ENCODE results near the gene CNPY1.
A peak's percentile ranks its signal among the peaks of the same experiment; 100 is the strongest.

Gene CNPY1

DNA sequence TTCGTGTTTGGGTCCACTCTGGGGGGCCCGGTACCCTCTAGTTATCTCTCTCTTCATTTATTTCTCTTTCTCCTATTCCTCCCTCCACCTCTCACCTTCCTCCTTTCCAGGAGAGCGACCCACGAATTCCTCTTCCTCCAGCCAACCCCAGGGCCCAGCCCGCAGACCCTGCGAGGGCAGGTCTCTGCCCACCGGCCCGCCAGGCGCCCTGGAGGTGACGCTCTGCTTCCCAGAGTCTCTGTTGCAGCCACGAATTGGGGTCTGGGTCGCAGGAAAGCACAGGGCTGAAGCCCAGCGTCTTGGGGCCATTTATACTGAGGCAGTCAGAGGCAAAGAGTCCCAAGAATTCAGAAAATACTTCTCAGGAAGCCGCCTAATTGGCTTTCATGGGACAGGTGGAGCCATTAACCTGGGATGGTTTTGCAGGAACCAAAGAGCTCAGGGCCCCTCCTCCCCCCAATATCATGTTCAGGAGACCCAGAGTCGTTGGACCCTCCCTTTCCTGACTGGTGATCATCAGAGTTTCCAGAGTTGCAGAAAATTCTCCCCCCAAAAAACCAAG lies 91.1 kb downstream of the CNPY1 start:
- H3K4me3 ChIP-seq (ENCODE audit: low read depth, low read length) = no peak overlapping the region
- H3K79me2 ChIP-seq = no peaks in the 10 kb centered on the region
- H3K4me1 ChIP-seq = peaks cover 4% of the 10 kb centered on the region
- peaks cover 24% of the 10 kb centered on the region for H3K27me3 ChIP-seq (ENCODE audit: control insufficient read depth, insufficient read depth, low read length)
- no peak overlapping the region for H3K4me2 ChIP-seq (ENCODE audit: low read length)
- no peaks in the 10 kb centered on the region for H3K9me3 ChIP-seq (ENCODE audit: control insufficient read depth, low read length)
- no peak overlapping the region for H3K9ac ChIP-seq
- H3K36me3 ChIP-seq (ENCODE audit: control insufficient read depth, insufficient read depth, low read length) = no peaks in the 10 kb centered on the region
- H3K27ac ChIP-seq = no peak overlapping the region
- TF ChIP-seq, protein P1, sequence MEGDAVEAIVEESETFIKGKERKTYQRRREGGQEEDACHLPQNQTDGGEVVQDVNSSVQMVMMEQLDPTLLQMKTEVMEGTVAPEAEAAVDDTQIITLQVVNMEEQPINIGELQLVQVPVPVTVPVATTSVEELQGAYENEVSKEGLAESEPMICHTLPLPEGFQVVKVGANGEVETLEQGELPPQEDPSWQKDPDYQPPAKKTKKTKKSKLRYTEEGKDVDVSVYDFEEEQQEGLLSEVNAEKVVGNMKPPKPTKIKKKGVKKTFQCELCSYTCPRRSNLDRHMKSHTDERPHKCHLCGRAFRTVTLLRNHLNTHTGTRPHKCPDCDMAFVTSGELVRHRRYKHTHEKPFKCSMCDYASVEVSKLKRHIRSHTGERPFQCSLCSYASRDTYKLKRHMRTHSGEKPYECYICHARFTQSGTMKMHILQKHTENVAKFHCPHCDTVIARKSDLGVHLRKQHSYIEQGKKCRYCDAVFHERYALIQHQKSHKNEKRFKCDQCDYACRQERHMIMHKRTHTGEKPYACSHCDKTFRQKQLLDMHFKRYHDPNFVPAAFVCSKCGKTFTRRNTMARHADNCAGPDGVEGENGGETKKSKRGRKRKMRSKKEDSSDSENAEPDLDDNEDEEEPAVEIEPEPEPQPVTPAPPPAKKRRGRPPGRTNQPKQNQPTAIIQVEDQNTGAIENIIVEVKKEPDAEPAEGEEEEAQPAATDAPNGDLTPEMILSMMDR (IDR thresholded peaks at IDR 0.05) = no peak
- no peak overlapping the region for H2AFZ ChIP-seq

DNA sequence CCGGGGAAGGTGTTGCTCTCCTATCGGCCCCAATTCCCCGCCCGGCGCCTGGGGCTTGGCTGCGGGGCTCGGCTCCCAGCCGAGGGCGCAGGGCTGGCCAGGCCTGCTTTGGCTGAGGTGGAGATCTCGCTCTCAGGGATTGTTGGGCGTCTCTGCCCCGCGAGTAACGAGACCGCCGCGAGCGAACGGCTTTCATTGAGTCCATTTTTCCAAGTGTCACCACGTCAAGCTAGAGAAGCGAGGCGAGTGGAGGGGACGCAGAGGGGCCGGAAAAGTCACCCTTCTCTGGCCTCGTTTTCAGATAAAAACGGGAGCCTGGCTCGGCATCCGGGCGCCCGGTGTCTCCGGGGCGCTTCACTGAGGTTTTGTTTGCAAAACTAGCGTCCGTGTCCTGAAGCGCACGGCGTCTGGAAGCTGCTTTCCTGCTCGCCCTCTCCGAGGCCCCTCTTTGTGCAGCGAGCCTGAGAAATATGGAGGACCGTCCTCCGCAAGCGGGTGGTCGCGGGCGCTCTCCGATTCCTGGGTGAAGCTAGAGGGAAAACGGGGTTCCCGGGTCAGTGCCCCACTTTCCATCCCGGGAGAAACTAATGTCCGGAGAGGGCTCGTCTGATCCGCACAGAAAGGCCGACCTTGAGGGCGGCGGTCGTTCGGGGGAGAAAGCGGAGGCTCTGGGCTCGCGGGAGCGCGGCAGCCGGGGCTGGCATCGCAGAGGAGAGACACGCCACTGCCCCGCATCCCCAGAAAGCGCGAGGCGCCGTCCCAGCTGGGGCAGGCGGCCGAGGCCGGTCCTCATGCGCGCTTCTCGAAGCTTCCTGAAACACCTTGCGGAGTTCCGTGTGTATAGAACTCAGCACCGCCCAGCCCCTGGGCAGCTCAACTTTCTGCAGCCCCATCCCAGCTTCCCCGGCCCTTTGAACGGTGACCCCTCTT lies 91.9 kb downstream of the CNPY1 start:
- Histone ChIP-seq H3K4me1 (peaks cover 4% of the 10 kb centered on the region), H3K36me3 (ENCODE audit: control insufficient read depth, insufficient read depth, low read length) (no peaks in the 10 kb centered on the region), H3K27ac (no peak overlapping the region), H3K27me3 (ENCODE audit: control insufficient read depth, insufficient read depth, low read length) (peaks cover 21% of the 10 kb centered on the region), H3K9me3 (ENCODE audit: control insufficient read depth, low read length) (no peaks in the 10 kb centered on the region), H2AFZ (no peak overlapping the region), H3K4me3 (ENCODE audit: low read depth, low read length) (no peak overlapping the region), H3K79me2 (no peaks in the 10 kb centered on the region), H3K9ac (no peak overlapping the region), H3K4me2 (ENCODE audit: low read length) (peak overlapping the region; percentile 22)
- TF ChIP-seq, protein P1 (IDR thresholded peaks at IDR 0.05) = no peak

DNA sequence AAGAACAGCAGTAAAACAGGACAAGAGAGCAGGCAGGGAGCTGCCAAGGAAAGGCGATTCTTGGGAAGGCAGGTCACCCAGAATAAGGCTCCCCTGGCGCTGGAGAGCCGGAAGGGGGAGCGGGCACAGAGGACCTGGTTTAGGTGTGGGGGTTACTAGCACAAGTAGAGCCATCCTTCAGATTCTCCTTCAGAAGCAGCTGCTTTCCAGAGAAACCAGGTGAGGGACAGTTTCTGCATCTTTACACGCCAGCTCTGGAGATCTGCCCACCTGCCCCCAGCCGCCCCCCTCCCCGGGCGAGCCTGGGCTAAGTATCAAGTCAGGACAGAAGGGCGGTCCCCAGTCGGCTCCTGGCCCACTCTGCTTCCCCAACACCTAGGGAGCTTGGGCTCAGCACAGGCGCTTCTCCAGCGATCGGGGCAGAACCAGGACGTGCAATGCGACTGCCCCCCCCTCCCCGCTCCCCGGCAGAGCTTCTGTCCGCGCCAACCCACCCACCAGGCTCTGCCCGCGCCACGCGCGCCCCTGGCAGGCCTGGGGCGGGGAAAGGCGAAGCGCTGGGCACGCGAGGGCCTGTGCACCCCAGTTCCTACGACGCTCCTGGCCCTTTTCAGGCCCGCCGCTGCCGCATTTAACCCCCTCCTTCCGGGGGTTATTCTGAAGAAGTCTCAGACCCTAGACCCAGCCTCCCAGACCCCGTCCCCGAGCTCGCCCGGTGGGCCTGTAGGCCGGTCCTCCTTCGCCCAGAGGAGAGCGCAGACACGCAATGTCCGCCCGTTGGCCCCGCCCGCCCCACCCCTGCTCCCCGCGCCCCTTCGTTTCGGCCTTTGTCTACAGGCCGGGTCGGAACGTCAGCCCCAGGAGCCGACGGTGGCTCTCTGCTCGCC lies 92.8 kb downstream of the CNPY1 start:
- no peak overlapping the region for H3K4me3 ChIP-seq (ENCODE audit: low read depth, low read length)
- H3K36me3 ChIP-seq (ENCODE audit: control insufficient read depth, insufficient read depth, low read length) = no peaks in the 10 kb centered on the region
- TF ChIP-seq, protein P1 (IDR thresholded peaks at IDR 0.05) = no peak
- no peak overlapping the region for H3K9ac ChIP-seq
- peaks cover 4% of the 10 kb centered on the region for H3K4me1 ChIP-seq
- no peak overlapping the region for H2AFZ ChIP-seq
- H3K79me2 ChIP-seq = no peaks in the 10 kb centered on the region
- H3K4me2 ChIP-seq (ENCODE audit: low read length) = no peak overlapping the region
- no peaks in the 10 kb centered on the region for H3K9me3 ChIP-seq (ENCODE audit: control insufficient read depth, low read length)
- H3K27ac ChIP-seq = no peak overlapping the region
- peaks cover 23% of the 10 kb centered on the region for H3K27me3 ChIP-seq (ENCODE audit: control insufficient read depth, insufficient read depth, low read length)

DNA sequence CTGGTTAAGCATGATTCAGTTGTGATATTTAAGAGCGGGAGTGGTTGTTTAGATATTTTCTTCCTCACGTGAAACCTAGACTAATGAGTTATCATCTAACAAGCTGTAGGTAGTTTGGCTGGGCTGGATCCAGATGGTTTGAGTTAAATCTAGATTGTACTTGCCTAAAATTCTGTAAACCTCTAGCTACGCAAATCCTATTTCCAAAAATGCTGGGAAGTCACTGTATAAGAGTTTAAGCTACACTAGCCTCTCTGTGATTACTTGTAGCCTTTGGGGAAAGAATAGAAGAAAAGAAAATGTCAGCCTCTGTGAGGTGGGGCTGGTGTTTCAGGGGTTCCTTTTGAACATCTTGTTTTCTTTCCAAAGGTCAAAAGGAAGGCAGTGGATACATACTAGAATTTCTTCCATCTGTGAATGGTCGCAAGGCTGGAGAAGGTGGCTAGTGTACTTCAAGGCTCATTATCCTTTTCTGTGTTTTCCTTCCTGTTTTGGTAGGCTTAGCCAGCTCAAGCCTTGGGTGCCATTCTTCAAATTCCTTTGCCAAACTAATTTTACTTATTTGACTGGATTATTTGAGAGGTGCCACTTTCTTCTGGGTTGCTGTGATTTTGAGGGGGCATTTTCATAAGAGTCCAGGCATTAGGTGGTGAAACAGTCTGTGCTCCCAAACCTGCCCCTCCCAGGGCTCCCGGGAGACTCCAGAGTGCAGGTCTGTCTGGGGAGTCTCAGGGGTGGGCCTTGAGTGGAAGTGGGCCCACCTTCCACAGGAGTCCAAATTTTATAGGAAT lies 93.7 kb downstream of the CNPY1 start:
- no peak overlapping the region for H3K4me3 ChIP-seq (ENCODE audit: low read depth, low read length)
- no peak overlapping the region for H2AFZ ChIP-seq
- no peak overlapping the region for H3K27ac ChIP-seq
- no peak overlapping the region for H3K9ac ChIP-seq
- no peak overlapping the region for H3K4me2 ChIP-seq (ENCODE audit: low read length)
- TF ChIP-seq, protein P1 (IDR thresholded peaks at IDR 0.05) = no peak
- H3K27me3 ChIP-seq (ENCODE audit: control insufficient read depth, insufficient read depth, low read length) = peaks cover 28% of the 10 kb centered on the region
- no peaks in the 10 kb centered on the region for H3K36me3 ChIP-seq (ENCODE audit: control insufficient read depth, insufficient read depth, low read length)
- H3K9me3 ChIP-seq (ENCODE audit: control insufficient read depth, low read length) = no peaks in the 10 kb centered on the region
- H3K79me2 ChIP-seq = no peaks in the 10 kb centered on the region
- peaks cover 4% of the 10 kb centered on the region for H3K4me1 ChIP-seq

Data from parathyroid adenoma (tissue), 2 donors.